Measurements from ENCODE around the gene TRMT6.

Gene TRMT6

DNA sequence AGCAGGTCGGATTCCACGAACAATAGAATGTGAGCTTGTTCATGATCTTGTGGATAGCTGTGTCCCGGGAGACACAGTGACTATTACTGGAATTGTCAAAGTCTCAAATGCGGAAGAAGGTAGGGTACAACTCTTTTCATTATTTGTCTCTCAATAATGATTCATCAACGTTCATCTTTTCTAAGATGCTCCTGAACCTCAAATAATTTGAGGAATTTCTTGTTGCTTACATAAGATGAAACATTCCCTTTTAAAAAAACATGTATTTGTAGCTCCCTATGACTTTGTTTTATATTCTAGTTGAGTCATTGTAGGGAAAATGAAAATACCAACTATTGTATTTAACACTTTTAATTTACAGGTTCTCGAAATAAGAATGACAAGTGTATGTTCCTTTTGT is 17.1 kb upstream of the TRMT6 start:
- H3K27ac ChIP-seq: no peak overlapping the region
- TF ChIP-seq, protein P1, sequence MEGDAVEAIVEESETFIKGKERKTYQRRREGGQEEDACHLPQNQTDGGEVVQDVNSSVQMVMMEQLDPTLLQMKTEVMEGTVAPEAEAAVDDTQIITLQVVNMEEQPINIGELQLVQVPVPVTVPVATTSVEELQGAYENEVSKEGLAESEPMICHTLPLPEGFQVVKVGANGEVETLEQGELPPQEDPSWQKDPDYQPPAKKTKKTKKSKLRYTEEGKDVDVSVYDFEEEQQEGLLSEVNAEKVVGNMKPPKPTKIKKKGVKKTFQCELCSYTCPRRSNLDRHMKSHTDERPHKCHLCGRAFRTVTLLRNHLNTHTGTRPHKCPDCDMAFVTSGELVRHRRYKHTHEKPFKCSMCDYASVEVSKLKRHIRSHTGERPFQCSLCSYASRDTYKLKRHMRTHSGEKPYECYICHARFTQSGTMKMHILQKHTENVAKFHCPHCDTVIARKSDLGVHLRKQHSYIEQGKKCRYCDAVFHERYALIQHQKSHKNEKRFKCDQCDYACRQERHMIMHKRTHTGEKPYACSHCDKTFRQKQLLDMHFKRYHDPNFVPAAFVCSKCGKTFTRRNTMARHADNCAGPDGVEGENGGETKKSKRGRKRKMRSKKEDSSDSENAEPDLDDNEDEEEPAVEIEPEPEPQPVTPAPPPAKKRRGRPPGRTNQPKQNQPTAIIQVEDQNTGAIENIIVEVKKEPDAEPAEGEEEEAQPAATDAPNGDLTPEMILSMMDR (conservative IDR thresholded peaks at IDR 0.05): no peak

DNA sequence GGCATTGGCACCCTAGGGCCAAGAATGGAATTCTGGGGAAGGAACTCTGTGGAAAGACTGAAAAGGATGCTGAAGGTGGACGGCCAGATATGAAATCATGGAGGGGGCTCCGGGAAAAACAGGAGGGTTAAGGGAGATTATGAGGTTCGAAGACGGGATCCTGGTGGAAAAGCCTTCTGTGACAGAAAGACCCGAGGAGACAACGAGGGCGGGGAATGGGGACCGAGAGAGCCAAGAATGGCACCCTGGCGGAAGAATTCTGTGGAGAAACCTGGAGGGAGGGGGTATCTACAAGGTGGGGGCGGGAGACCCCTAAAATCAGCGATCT is 426 bp downstream of the TRMT6 start:
- H3K27ac ChIP-seq: peak overlapping the region; percentile 76
- TF ChIP-seq, protein P1 (conservative IDR thresholded peaks at IDR 0.05): no peak

DNA sequence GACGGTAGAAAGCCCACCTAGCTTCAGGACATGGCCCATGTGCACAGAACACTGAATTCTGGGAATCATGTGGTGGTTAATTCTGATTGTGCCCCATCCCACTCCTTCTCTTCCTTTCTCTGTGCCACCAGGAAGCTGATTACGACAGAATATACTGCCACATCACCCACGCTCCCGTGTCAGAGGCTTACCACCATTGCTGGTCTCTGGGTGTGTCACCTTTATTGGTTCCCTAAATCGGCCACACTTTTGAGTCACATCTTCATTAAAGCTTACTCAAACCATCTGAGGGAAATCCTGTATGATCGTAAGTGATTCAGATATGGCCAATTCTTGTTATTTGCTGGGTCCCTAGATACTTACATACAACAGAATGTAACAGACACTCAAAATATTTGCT is 3.1 kb downstream of the TRMT6 start:
- H3K27ac ChIP-seq: no peak overlapping the region
- TF ChIP-seq, protein P1 (conservative IDR thresholded peaks at IDR 0.05): no peak

DNA sequence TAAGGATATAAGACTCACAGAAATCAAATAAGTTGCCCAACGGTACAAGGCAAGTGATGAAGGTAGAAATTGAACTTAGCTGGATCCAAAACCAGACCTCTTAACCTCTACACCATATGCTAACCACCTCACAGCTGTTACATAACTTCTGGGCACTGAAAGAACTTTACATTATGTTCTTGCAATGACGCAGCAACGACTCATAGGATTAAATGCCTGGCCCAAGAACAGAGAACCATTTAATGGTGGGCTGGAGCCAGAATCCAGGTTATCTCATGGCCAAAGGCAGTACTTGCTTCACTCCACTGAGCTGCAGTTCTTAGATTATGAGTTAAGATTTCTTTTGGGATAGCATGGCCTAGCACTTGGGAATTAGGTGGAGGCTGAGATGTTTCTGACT is 4.4 kb downstream of the TRMT6 start:
- H3K27ac ChIP-seq: no peak overlapping the region

DNA sequence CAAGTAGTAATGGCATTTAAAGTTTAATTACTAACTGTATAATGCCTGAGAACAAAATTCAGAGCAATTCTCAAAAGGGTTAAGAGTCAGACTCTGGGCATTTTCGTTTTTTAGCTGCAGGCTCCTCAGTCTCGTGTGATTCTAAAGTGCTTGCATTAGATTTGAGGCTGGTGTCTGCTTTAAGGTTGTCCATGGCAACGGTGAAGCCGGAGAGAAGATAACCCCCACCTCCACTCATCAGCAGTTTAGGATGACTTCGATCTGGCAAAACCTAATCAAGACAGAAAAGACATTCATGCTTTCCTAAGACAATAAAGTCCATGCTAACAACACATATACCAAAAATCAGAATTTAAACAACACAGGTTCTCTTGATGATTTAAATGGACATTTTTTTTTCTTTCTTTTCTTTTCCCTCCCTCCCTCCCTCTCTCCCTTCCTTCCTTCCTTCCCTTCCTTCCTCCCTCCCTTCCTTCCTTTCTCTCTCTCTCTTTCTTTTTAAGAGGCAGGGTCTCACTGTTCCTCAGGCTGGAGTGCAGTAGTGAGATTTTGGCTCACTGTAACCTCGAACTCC is 11.8 kb downstream of the TRMT6 start:
- TF ChIP-seq, protein P1 (conservative IDR thresholded peaks at IDR 0.05): no peak
- no peak overlapping the region for H3K27ac ChIP-seq

More for the DNA sequence above, 4.4 kb downstream of the TRMT6 start:
- TF ChIP-seq, protein P1 (conservative IDR thresholded peaks at IDR 0.05): no peak

DNA sequence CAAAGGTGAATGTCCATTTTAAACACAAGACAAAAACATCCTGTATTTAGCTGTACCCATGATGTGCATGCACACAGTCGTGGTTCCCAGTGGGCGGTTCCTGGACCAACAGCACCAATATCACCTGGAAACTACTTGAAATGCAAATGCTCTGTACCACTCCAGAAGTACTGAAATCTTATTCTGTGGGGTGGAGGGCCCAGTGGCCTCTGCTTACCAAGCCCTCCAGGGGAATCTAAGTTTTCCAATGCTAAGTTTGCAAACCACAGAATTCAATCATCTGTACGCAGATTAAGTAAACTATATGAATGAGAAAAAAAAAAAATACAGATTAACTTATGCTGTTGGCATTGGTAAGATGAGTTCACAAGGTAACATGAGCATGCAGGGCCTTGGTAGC is 14.1 kb downstream of the TRMT6 start:
- TF ChIP-seq, protein P1 (conservative IDR thresholded peaks at IDR 0.05): no peak
- H3K27ac ChIP-seq: no peak overlapping the region

DNA sequence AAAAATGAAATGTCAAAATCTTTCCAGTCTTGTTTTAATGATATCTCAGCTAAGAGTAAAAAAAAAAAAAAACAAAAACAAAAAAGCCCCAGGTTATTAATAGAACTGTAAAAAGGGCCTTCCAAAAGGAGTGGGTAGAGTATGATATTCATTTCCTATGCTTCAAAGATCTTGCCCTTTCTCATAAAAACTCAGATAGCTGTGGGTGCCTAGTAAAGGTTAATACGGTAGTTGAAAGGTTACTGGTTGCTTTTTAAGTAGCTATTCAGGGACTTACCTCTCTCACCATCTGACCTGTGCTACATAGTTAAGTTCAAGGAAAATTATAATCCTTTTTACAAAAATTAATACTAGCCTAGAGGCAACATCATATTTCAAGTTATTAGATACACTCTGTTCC is 14.9 kb downstream of the TRMT6 start:
- H3K27ac ChIP-seq: no peak overlapping the region
- TF ChIP-seq, protein P1 (conservative IDR thresholded peaks at IDR 0.05): no peak
